ENCODE data around the gene ADARB1.

ADARB1 gene

GRCh38 chr21:45157932-45158331 is 83.6 kb downstream of the ADARB1 start:
- H3K27me3 Mint-ChIP-seq (ENCODE audit: low read depth, poor library complexity): peaks cover 4% of the 10 kb centered on the region
- H3K9me3 Mint-ChIP-seq: no peaks in the 10 kb centered on the region
- peaks cover 48% of the 10 kb centered on the region for H3K4me1 Mint-ChIP-seq
- H3K27ac Mint-ChIP-seq: no peak overlapping the region
- TF ChIP-seq, protein P1, sequence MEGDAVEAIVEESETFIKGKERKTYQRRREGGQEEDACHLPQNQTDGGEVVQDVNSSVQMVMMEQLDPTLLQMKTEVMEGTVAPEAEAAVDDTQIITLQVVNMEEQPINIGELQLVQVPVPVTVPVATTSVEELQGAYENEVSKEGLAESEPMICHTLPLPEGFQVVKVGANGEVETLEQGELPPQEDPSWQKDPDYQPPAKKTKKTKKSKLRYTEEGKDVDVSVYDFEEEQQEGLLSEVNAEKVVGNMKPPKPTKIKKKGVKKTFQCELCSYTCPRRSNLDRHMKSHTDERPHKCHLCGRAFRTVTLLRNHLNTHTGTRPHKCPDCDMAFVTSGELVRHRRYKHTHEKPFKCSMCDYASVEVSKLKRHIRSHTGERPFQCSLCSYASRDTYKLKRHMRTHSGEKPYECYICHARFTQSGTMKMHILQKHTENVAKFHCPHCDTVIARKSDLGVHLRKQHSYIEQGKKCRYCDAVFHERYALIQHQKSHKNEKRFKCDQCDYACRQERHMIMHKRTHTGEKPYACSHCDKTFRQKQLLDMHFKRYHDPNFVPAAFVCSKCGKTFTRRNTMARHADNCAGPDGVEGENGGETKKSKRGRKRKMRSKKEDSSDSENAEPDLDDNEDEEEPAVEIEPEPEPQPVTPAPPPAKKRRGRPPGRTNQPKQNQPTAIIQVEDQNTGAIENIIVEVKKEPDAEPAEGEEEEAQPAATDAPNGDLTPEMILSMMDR (IDR thresholded peaks at IDR 0.05): no peak
- H3K4me3 Mint-ChIP-seq: no peak overlapping the region
- H3K36me3 Mint-ChIP-seq (ENCODE audit: low read depth): no peaks in the 10 kb centered on the region
- no peak for DNase-seq

DNA sequence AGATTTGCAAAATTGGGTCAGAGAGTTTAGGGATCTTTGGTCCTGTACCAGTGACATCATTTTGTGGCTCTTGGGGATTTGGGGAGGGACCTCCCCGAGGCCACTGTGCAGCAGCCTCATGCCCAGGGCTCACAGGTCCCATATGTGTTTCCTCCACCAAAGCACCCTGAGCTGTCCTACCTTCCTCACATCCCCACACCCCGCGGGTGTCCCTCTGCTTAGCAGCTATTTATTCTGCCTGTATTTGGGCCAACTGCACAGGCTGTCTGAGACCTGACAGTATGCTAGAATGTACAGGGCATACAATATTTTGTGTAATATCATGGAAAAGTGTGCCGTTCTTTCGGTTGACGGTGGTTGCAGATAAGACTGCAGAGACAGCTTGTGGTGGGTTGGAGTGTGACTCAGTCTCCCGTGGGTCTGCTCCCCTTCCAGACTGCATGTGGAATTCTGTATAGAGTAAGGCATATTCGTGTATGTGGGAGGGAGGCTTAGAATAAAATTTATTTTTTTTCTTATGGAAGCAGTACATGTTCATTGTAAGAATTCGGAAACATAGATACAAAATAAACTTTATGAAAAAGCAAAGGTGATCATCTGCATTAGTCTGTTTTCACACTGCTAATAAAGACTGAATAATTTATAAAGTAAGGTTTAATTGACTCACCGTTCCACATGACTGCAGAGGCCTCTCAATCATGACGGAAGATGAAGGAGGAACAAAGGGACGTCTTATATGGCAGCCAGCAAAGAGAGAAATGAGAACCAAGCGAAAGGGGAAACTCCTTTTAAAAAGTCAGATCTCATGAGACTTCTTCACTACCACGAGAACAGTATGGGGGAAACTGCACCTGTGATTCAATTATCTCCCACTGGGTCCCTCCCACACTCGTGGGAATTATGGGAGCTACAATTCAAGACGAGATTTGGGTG is 84.4 kb downstream of the ADARB1 start:
- Mint-ChIP-seq H3K36me3 (ENCODE audit: low read depth) (no peaks in the 10 kb centered on the region), H3K9me3 (no peaks in the 10 kb centered on the region)
- TF ChIP-seq, protein P1 (IDR thresholded peaks at IDR 0.05): no peak

GRCh38 chr21:45160198-45160597 is 85.8 kb downstream of the ADARB1 start:
- DNase-seq: no peak
- TF ChIP-seq, protein P1 (IDR thresholded peaks at IDR 0.05): no peak
- Mint-ChIP-seq H3K27ac (no peak overlapping the region), H3K36me3 (ENCODE audit: low read depth) (no peaks in the 10 kb centered on the region), H3K4me1 (peaks cover 32% of the 10 kb centered on the region), H3K9me3 (no peaks in the 10 kb centered on the region), H3K27me3 (ENCODE audit: low read depth, poor library complexity) (peaks cover 4% of the 10 kb centered on the region), H3K4me3 (no peak overlapping the region)

More for the DNA sequence above, 84.4 kb downstream of the ADARB1 start:
- Mint-ChIP-seq H3K4me1 (peaks cover 44% of the 10 kb centered on the region), H3K27me3 (ENCODE audit: low read depth, poor library complexity) (peaks cover 4% of the 10 kb centered on the region), H3K27ac (no peak overlapping the region), H3K4me3 (no peak overlapping the region)
- DNase-seq: no peak

GRCh38 chr21:45161038-45161945 is 86.9 kb downstream of the ADARB1 start:
- Mint-ChIP-seq H3K27me3 (ENCODE audit: low read depth, poor library complexity) (peaks cover 4% of the 10 kb centered on the region), H3K4me3 (no peak overlapping the region), H3K27ac (no peak overlapping the region), H3K36me3 (ENCODE audit: low read depth) (no peaks in the 10 kb centered on the region), H3K9me3 (no peaks in the 10 kb centered on the region), H3K4me1 (peaks cover 32% of the 10 kb centered on the region)
- no peak for DNase-seq
- TF ChIP-seq, protein P1 (IDR thresholded peaks at IDR 0.05): no peak

DNA sequence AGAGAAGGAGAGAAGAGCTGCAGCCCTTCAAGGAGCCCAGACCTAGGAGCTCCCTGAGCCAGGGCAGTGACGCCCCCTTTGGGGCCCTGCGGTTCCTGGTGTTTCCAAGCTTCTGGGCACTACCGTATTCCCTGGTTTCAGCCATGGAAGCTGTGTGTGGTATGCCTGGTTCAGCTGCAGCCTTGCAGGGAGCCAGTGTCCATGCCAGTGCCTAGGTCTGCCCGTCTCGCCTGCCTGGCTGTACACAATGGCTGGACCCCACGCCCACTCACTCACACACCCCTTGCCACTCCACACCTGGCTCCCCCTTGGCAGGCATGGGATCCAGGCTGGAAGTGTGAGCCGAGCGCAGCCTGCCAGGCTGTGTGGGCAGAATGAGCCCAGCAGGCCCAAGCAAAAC is 87.7 kb downstream of the ADARB1 start:
- Mint-ChIP-seq H3K9me3 (no peaks in the 10 kb centered on the region), H3K27me3 (ENCODE audit: low read depth, poor library complexity) (peaks cover 4% of the 10 kb centered on the region), H3K4me1 (peaks cover 32% of the 10 kb centered on the region), H3K27ac (no peak overlapping the region), H3K4me3 (no peak overlapping the region), H3K36me3 (ENCODE audit: low read depth) (no peaks in the 10 kb centered on the region)
- TF ChIP-seq, protein P1 (IDR thresholded peaks at IDR 0.05): no peak
- DNase-seq: no peak
